ENCODE results near the gene KCNJ5.

Gene KCNJ5

DNA sequence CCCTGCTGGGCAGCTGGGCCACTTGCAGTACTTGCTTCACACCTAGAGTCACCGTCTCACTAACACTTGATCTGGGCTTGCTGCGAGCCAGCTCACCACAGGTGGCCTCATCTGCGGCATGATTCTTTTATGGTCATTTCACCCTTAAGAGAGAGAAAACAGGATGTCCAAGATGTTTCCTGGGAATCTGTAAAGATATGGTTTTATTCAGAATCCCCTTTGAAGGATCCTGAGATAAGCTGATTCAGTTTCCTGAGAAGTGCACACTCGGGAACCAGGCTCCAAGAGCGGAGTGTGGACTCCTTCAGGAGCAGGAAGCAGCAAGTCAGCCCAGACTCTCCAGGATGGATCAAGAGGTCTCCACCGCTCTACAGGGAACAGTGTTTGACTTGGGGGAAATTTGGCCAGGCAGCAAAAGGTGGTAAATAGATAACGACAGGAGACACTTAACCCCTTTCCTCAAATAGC, 73.3 kb downstream of the KCNJ5 start:
- no peak for DNase-seq

DNA sequence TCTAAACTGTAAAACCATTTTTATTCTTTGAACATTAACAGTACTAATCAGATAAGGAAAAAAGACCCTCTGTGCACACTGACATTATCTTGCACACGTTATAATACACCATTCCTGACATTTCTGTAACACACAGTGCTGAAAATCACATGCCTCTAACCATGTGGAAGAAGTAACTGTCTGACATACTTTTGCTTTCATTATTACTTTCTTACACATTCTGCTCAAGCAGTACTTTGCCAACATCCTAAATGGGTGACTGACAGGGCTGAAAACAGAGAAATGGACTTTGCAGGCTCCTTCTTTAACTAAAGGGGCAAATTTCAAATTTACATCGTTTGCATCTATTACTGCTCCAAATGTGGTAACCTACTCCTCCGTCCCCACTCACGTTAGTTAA, 74.3 kb downstream of the KCNJ5 start:
- DNase-seq: no peak

DNA sequence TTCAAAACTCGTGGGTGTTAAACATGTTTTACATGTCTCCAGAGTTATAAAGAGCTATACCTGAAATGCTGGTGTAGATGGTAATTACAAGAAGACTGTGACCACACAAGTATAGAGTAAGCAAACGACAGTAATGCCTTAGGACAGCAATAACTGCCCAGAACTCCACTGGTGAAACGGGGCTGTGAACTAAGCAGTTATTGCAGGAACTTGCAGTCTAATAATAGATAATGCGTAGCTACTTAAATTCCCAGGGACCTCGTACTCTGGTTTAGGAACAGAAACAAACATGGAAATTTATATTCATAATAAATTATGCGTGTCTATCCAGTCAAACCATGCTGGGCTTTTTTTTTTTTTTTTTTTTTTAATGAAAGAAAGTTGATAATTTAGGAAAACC, 76.4 kb downstream of the KCNJ5 start:
- no peak for DNase-seq

DNA sequence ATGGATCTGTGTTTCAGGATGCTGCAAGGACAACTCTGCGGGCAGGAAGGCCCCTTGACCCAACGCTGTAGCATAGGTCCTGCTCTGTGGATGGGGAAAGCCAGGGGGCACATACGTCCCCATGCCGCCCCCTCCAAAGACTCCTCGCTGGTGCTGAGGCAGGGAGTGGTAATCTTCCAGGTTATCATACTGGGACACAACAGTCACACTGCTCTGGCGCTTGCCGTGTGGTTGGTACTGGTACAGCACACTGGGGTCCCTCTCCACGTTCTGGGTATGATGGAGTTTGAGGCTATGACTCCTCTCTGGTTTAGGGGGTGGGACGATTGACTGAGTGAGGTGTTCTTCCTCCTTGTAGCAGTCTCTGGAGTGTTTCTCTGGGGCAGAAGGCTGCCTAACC, 77.8 kb downstream of the KCNJ5 start:
- DNase-seq: no peak

All from SW 1271 (cell line).